Measurements from ENCODE around the gene GLP2R.

DNA sequence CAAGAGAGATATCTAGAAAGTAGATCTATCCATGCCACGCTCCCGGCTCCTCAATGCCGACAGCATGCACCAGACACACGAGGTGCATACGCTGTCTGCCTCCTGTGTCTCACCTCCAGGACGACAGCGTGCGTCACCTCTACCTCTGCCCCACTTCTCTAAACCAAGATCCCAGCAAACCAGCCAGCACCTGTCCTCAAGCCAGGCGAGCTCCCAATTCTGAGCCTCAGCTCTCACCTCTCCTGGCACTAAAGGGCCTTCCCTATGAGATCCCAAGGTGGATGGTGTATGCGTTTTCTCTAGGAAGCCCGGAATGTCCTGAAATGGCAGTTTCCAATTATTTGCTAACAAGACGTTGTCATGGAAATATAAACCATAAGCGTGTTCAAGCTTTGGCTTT, 115.6 kb downstream of the GLP2R start:
- TF ChIP-seq POLR2A (IDR thresholded peaks at IDR 0.05) (no peak), EP300 (IDR thresholded peaks at IDR 0.05; ENCODE audit: low read depth) (no peak), POLR2AphosphoS5 (IDR thresholded peaks at IDR 0.05) (no peak)
- TF ChIP-seq, protein P1, sequence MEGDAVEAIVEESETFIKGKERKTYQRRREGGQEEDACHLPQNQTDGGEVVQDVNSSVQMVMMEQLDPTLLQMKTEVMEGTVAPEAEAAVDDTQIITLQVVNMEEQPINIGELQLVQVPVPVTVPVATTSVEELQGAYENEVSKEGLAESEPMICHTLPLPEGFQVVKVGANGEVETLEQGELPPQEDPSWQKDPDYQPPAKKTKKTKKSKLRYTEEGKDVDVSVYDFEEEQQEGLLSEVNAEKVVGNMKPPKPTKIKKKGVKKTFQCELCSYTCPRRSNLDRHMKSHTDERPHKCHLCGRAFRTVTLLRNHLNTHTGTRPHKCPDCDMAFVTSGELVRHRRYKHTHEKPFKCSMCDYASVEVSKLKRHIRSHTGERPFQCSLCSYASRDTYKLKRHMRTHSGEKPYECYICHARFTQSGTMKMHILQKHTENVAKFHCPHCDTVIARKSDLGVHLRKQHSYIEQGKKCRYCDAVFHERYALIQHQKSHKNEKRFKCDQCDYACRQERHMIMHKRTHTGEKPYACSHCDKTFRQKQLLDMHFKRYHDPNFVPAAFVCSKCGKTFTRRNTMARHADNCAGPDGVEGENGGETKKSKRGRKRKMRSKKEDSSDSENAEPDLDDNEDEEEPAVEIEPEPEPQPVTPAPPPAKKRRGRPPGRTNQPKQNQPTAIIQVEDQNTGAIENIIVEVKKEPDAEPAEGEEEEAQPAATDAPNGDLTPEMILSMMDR (IDR thresholded peaks at IDR 0.05): no peak
